ENCODE measurements around the gene KRT76.

Gene KRT76

GRCh38 chr12:52822771-52823510 is 45.8 kb upstream of the KRT76 start:
- Histone ChIP-seq H3K27me3 (ENCODE audit: insufficient read depth, poor library complexity, severe bottlenecking) (peaks cover 2% of the 10 kb centered on the region), H3K27ac (replicated peaks) (no peak overlapping the region), H3K4me3 (replicated peaks; ENCODE audit: insufficient read depth, low read length) (no peak overlapping the region)
- DNase-seq (ENCODE audit: low read depth in 1 of 2, low spot score in 1 of 2), result no peak
- TF ChIP-seq CTCF (IDR thresholded peaks at IDR 0.05; ENCODE audit: insufficient read depth, low read length), result no peak
- TF ChIP-seq GABPA (IDR thresholded peaks at IDR 0.05; ENCODE audit: low read depth), result no peak
- TF ChIP-seq SPI1 (IDR thresholded peaks at IDR 0.05; ENCODE audit: borderline replicate concordance, low read depth), result no peak
- no peak for TF ChIP-seq REST (IDR thresholded peaks at IDR 0.05; ENCODE audit: insufficient replicate concordance, low read depth)
- TF ChIP-seq POLR2AphosphoS5 (IDR thresholded peaks at IDR 0.05; ENCODE audit: low read depth), result no peak

- no peak overlapping the region for H3K4me3 ChIP-seq (replicated peaks; ENCODE audit: insufficient read depth, low read length)
- TF ChIP-seq GABPA (IDR thresholded peaks at IDR 0.05; ENCODE audit: low read depth), result no peak
- TF ChIP-seq POLR2AphosphoS5 (IDR thresholded peaks at IDR 0.05; ENCODE audit: low read depth), result no peak
- no peak for DNase-seq (ENCODE audit: low read depth in 1 of 2, low spot score in 1 of 2)
- H3K27me3 ChIP-seq (ENCODE audit: insufficient read depth, poor library complexity, severe bottlenecking), result peaks cover 2% of the 10 kb centered on the region
- no peak overlapping the region for H3K27ac ChIP-seq (replicated peaks)
Observed at GRCh38 chr12:52821826-52822660, 44.9 kb upstream of the KRT76 start.

- no peak for DNase-seq (ENCODE audit: low read depth in 1 of 2, low spot score in 1 of 2)
- H3K27me3 ChIP-seq (ENCODE audit: insufficient read depth, poor library complexity, severe bottlenecking), result peaks cover 2% of the 10 kb centered on the region
Observed at GRCh38 chr12:52821071-52821730, 44.1 kb upstream of the KRT76 start.

More at GRCh38 chr12:52821071-52821730, 44.1 kb upstream of the KRT76 start:
- no peak overlapping the region for H3K27ac ChIP-seq (replicated peaks)
- no peak overlapping the region for H3K4me3 ChIP-seq (replicated peaks; ENCODE audit: insufficient read depth, low read length)
- TF ChIP-seq POLR2AphosphoS5 (IDR thresholded peaks at IDR 0.05; ENCODE audit: low read depth), result no peak
- TF ChIP-seq SPI1 (IDR thresholded peaks at IDR 0.05; ENCODE audit: borderline replicate concordance, low read depth), result no peak
- TF ChIP-seq CTCF (IDR thresholded peaks at IDR 0.05; ENCODE audit: insufficient read depth, low read length), result no peak
- TF ChIP-seq REST (IDR thresholded peaks at IDR 0.05; ENCODE audit: insufficient replicate concordance, low read depth), result no peak
- TF ChIP-seq GABPA (IDR thresholded peaks at IDR 0.05; ENCODE audit: low read depth), result no peak

Measured in HL-60 (cell line).